IPS-NIHi7 (cell line): ENCODE measurements around the gene BFAR.
"Not testable (repeated sequence)": the region's sequence is repeated elsewhere in the genome, so short reads cannot be mapped to it uniquely, and the experiment has no call there.

Experiments
- DNase-seq: peaks from one replicate; pipeline ENCODE4 v3.0.0; 2012; ENCODE audit warnings: mixed read lengths; ENCODE audit errors: extremely low spot score

BFAR gene

DNA sequence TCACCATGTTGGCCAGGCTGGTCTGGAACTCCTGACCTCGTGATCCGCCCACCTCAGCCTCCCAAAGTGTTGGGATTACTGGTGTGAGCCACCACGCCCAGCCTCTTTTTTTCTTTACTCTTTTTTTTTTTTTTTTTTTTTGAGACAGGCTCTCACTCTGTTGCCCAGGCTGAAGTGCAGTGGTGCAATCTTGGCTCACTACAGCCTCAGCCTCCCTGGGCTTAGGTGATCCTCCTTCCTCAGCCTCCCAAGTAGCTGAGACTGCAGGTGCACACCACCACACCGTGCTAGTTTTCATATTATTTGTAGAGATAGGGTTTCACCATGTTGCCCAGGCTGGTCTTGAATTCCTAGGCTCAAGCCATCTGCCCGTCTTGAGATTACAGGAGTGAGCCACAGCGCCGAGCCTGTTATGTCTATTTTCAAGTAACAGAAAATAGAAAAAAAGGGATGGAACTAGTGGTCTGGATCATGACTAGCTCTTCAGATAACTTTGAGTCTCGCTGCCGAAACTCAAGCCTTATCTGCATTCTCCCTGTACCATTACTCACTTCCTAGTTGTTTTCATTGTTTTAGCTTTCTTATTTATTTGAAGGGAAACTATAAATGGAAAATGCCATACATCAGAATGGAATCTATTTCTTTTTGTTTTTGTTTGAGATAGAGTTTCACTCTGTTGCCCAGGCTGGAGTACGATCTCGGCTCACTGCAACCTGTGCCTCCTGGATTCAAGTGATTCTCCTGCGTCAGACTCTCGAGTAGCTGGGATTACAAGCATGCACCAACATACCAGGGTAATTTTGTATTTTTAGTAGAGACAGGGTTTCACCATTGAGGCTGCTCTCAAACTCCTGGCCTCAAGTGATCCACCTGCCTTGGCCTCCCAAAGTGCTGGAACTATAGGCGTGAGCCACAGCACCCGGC, 53.4 kb downstream of the BFAR start:
- not testable (repeated sequence) for DNase-seq

GRCh38 chr16:14694129-14694528, 61.4 kb downstream of the BFAR start, which contains the start of gene PLA2G10:
Gene PLA2G10 (minus strand): TSS chr16:14694308. CDS start chr16:14694229, 79 bp downstream.
- not testable (repeated sequence) for DNase-seq

GRCh38 chr16:14701859-14702258, 69.1 kb downstream of the BFAR start:
- DNase-seq, result not testable (repeated sequence)

DNA sequence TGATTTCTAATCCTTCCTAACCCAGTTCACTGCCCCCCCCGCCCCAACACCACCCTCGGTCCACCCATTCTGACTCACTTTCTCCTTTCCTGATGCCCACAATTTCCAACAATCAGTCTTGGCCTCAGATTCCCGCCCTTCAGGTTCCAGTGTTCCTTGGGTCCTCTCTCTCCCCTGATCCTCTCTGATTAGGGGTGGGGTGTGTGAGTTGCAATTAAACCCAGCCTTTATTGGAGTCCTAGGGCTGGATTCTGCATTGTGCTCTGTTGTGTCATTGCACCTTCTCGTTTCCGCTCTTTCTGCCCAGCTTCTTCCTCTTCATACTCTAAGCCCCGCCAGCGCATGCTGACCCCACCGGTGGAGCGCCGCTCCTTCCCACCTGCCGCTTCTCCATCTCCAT, 69.9 kb downstream of the BFAR start:
- DNase-seq, result not testable (repeated sequence)

DNA sequence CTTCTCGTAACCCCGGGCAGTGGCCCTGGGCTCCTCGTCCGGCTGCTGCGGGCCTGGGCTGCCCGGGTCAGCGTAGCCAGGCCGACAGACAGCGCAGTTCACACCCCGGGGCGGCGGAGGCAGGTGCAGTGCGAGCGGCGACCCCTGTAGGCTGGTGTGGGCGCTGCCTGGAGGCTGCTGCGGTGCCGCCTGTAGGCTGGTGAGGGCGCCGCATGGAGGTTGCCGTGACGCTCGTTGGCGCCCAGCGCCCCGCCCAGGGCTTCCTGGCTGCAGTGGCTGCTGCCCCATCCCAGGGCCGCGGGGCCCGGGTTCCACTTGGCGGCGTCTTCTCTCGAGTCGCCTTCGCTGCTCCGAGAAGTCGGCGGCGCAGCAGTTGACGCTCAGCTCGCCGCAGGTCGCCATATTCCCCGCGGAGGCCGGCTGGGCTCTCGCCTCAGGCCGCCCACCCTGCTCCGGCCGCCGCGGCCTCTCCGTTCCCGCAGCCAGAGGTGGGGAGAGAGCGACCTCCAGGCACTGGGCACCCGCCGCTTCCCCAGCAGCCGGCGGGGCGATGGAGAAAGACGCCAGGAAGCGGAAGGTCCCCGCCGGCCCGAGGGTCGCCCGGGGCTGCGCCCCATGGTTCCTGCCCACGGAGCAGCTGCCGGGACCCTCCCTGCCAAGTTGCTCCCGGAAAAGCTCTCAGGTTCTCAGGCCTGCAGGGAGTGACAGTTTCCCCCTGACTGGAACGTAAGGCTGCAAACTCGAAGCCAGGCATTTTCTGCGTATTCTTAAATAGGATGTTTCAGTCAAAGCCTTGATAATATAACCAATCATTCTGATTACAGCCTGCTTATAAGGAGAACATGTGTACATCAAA, 70.6 kb downstream of the BFAR start, which contains the start of gene NPIPA3:
NPIPA3 (plus strand) TSS at position 256 of the 856 bp plus-strand sequence. CDS start 5,533 bp downstream, outside the sequence.
- not testable (repeated sequence) for DNase-seq
